WTC11 (cell line): Measurements from ENCODE around the gene TERT. TPM values are rescaled to one million over a fixed set of nuclear protein-coding genes. Genes with fewer than 3 reads are reported as not detected.
A peak's percentile ranks its signal among the peaks of the same experiment; 100 is the strongest.

ENCODE experiments used
- CREB1 ChIP-seq: sonication (generic); formaldehyde crosslinking; IDR thresholded peaks from 2 replicates; pipeline ENCODE4 v1.8.0; 2023; ENCODE audit warnings: mild to moderate bottlenecking, missing genetic modification reagents
- ELF4 ChIP-seq: sonication (generic); formaldehyde crosslinking; IDR thresholded peaks from 2 replicates; pipeline ENCODE4 v1.8.1; 2022; ENCODE audit warnings: low read depth, mild to moderate bottlenecking, moderate library complexity, missing genetic modification reagents
- GABPB1 ChIP-seq: sonication (generic); formaldehyde crosslinking; IDR thresholded peaks from 2 replicates; pipeline ENCODE4 v1.8.1; 2023; ENCODE audit warnings: mild to moderate bottlenecking, missing genetic modification reagents
- GTF2I ChIP-seq: fragments of 250-450 bp; sonication (Bioruptor Pico); conservative IDR thresholded peaks from 2 replicates; pipeline ENCODE4 v1.4.0; 2021; ENCODE audit warnings: mild to moderate bottlenecking
- IRF2 ChIP-seq: sonication (generic); formaldehyde crosslinking; IDR thresholded peaks from 2 replicates; pipeline ENCODE4 v1.8.0; 2022; ENCODE audit warnings: low read depth, missing genetic modification reagents, borderline replicate concordance
- JUN ChIP-seq: sonication (generic); formaldehyde crosslinking; IDR thresholded peaks from 2 replicates; pipeline ENCODE4 v1.8.0; 2023; ENCODE audit warnings: mild to moderate bottlenecking, missing genetic modification reagents
- KAT7 ChIP-seq: sonication (generic); formaldehyde crosslinking; IDR thresholded peaks from 2 replicates; pipeline ENCODE4 v1.8.1; 2023; ENCODE audit warnings: missing genetic modification reagents, mild to moderate bottlenecking, borderline replicate concordance
- NFATC4 ChIP-seq: fragments of 250-450 bp; sonication (Bioruptor Pico); IDR thresholded peaks from 2 replicates; pipeline ENCODE4 v1.9.0; 2021; ENCODE audit warnings: mild to moderate bottlenecking
- TCF7 ChIP-seq: sonication (generic); formaldehyde crosslinking; IDR thresholded peaks from 2 replicates; pipeline ENCODE4 v1.8.0; 2022; ENCODE audit warnings: mild to moderate bottlenecking, low read depth, missing genetic modification reagents, moderate library complexity
- ZNF263 ChIP-seq: sonication (generic); formaldehyde crosslinking; IDR thresholded peaks from 2 replicates; pipeline ENCODE4 v1.8.1; 2022; ENCODE audit warnings: low read depth, mild to moderate bottlenecking, moderate library complexity, missing genetic modification reagents
- ZNF396 ChIP-seq: fragments of 250-450 bp; sonication (Bioruptor Pico); IDR thresholded peaks from 2 replicates; pipeline ENCODE4 v1.8.0; 2021; ENCODE audit warnings: mild to moderate bottlenecking, moderate library complexity, borderline replicate concordance
- ZNF423 ChIP-seq: fragments of 250-450 bp; sonication (Bioruptor Pico); IDR thresholded peaks from 2 replicates; pipeline ENCODE4 v2.1.2; 2022; ENCODE audit warnings: mild to moderate bottlenecking, moderate library complexity
- ZNF671 ChIP-seq: fragments of 250-450 bp; sonication (Bioruptor Pico); IDR thresholded peaks from 2 replicates; pipeline ENCODE4 v1.8.0; 2021; ENCODE audit warnings: mild to moderate bottlenecking
- total RNA-seq: library from RNA; stranded (reverse); gene quantifications from 3 replicates; pipeline ENCODE4 v1.2.3, GENCODE V29; 2021
- TF ChIP-seq, protein P1 (sequence below): sonication (generic); formaldehyde crosslinking; IDR thresholded peaks from 2 replicates; pipeline ENCODE4 v1.8.0; 2023; ENCODE audit warnings: missing genetic modification reagents, mild to moderate bottlenecking, borderline replicate concordance
- TF ChIP-seq, protein P2 (sequence below): sonication (generic); formaldehyde crosslinking; IDR thresholded peaks from 2 replicates; pipeline ENCODE4 v1.8.1; 2022; ENCODE audit warnings: missing genetic modification reagents, borderline replicate concordance
- TF ChIP-seq, protein P3 (sequence below): sonication (generic); formaldehyde crosslinking; IDR thresholded peaks from 2 replicates; pipeline ENCODE4 v1.8.0; 2022; ENCODE audit warnings: mild to moderate bottlenecking, missing genetic modification reagents
- TF ChIP-seq, protein P4 (sequence below): sonication (generic); formaldehyde crosslinking; IDR thresholded peaks from 2 replicates; pipeline ENCODE4 v1.8.1; 2023; ENCODE audit warnings: mild to moderate bottlenecking, missing genetic modification reagents, borderline replicate concordance
- TF ChIP-seq, protein P5 (sequence below): sonication (generic); formaldehyde crosslinking; conservative IDR thresholded peaks from 2 replicates; pipeline ENCODE4 v1.8.1; 2022; ENCODE audit warnings: mild to moderate bottlenecking, missing genetic modification reagents
- TF ChIP-seq, protein P6 (sequence below): fragments of 250-450 bp; sonication (Bioruptor Pico); IDR thresholded peaks from 2 replicates; pipeline ENCODE4 v1.9.0; 2021; ENCODE audit warnings: mild to moderate bottlenecking
- TF ChIP-seq, protein P7 (sequence below): sonication (generic); formaldehyde crosslinking; IDR thresholded peaks from 2 replicates; pipeline ENCODE4 v1.8.1; 2023; ENCODE audit warnings: mild to moderate bottlenecking, missing genetic modification reagents, moderate library complexity
- TF ChIP-seq, protein P8 (sequence below): fragments of 250-450 bp; sonication (Bioruptor Pico); IDR thresholded peaks from 2 replicates; pipeline ENCODE4 v1.9.0; 2021; ENCODE audit warnings: mild to moderate bottlenecking

Gene TERT
- total RNA-seq, 1 experiment from 2014 or later: 42.9 TPM

DNA sequence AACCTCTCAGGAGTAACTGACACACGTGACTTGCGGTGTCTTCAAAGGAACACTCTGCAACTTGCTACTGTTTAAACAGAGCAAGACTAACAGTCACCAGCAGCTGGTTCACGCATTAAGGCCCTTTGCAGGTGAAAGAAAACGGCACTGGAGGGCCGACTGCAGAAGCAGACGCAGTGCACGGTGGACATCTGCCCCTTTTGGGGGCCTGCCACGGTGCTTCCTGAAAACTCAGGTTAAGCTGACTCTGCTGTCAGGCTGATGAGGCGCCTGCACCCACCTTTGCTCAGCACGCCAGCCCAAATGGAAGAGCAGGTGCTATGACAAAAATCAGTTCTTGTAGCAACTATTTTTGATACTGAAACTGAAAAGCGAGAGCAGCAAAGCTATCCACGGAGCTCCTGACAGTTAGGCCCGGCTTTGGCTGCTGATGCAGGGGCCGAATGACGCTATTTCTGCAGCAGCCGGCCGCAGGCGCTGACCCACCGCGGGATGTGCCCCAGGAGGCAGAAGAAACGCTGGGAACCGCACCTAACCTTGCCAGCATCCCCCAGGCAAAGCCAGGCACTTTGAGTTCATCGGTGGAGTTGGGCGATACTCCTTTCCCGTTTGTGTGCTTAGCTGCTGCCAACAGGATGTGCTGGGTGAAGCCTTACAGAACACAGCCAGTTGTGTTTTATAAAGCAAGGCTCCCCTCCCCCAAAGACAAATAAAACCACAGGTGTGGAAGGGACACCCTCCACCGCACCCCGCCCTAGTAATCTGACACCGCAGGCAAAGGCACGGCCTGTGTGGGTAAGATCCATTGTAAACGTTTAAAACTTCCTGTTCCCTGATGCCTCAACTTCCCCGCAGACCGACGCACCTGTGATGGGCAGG lies 21.1 kb upstream of the TERT start (continued):
- TF ChIP-seq, protein P1, sequence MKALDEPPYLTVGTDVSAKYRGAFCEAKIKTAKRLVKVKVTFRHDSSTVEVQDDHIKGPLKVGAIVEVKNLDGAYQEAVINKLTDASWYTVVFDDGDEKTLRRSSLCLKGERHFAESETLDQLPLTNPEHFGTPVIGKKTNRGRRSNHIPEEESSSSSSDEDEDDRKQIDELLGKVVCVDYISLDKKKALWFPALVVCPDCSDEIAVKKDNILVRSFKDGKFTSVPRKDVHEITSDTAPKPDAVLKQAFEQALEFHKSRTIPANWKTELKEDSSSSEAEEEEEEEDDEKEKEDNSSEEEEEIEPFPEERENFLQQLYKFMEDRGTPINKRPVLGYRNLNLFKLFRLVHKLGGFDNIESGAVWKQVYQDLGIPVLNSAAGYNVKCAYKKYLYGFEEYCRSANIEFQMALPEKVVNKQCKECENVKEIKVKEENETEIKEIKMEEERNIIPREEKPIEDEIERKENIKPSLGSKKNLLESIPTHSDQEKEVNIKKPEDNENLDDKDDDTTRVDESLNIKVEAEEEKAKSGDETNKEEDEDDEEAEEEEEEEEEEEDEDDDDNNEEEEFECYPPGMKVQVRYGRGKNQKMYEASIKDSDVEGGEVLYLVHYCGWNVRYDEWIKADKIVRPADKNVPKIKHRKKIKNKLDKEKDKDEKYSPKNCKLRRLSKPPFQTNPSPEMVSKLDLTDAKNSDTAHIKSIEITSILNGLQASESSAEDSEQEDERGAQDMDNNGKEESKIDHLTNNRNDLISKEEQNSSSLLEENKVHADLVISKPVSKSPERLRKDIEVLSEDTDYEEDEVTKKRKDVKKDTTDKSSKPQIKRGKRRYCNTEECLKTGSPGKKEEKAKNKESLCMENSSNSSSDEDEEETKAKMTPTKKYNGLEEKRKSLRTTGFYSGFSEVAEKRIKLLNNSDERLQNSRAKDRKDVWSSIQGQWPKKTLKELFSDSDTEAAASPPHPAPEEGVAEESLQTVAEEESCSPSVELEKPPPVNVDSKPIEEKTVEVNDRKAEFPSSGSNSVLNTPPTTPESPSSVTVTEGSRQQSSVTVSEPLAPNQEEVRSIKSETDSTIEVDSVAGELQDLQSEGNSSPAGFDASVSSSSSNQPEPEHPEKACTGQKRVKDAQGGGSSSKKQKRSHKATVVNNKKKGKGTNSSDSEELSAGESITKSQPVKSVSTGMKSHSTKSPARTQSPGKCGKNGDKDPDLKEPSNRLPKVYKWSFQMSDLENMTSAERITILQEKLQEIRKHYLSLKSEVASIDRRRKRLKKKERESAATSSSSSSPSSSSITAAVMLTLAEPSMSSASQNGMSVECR (CRISPR knock-in tag): 0 out of 2 replicates have a peak, but pooled peaks have one; percentile 22
- no peak for TF ChIP-seq ZNF671 (CRISPR knock-in tag)
- TF ChIP-seq NFATC4 (CRISPR knock-in tag): no peak
- 0 out of 2 replicates have a peak, but pooled peaks have one; percentile 2 for TF ChIP-seq ZNF423 (CRISPR knock-in tag)
- TF ChIP-seq, protein P2, sequence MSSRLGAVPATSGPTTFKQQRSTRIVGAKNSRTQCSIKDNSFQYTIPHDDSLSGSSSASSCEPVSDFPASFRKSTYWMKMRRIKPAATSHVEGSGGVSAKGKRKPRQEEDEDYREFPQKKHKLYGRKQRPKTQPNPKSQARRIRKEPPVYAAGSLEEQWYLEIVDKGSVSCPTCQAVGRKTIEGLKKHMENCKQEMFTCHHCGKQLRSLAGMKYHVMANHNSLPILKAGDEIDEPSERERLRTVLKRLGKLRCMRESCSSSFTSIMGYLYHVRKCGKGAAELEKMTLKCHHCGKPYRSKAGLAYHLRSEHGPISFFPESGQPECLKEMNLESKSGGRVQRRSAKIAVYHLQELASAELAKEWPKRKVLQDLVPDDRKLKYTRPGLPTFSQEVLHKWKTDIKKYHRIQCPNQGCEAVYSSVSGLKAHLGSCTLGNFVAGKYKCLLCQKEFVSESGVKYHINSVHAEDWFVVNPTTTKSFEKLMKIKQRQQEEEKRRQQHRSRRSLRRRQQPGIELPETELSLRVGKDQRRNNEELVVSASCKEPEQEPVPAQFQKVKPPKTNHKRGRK (CRISPR knock-in tag): no peak
- TF ChIP-seq, protein P3, sequence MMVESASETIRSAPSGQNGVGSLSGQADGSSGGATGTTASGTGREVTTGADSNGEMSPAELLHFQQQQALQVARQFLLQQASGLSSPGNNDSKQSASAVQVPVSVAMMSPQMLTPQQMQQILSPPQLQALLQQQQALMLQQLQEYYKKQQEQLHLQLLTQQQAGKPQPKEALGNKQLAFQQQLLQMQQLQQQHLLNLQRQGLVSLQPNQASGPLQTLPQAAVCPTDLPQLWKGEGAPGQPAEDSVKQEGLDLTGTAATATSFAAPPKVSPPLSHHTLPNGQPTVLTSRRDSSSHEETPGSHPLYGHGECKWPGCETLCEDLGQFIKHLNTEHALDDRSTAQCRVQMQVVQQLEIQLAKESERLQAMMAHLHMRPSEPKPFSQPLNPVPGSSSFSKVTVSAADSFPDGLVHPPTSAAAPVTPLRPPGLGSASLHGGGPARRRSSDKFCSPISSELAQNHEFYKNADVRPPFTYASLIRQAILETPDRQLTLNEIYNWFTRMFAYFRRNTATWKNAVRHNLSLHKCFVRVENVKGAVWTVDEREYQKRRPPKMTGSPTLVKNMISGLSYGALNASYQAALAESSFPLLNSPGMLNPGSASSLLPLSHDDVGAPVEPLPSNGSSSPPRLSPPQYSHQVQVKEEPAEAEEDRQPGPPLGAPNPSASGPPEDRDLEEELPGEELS (CRISPR knock-in tag): peak; percentile 31; the same call in 1 of the 2 replicates
- TF ChIP-seq CREB1 (CRISPR knock-in tag): 0 out of 2 replicates have a peak, but pooled peaks have one; percentile 23
- no peak for TF ChIP-seq ELF4 (CRISPR knock-in tag)
- TF ChIP-seq, protein P4, sequence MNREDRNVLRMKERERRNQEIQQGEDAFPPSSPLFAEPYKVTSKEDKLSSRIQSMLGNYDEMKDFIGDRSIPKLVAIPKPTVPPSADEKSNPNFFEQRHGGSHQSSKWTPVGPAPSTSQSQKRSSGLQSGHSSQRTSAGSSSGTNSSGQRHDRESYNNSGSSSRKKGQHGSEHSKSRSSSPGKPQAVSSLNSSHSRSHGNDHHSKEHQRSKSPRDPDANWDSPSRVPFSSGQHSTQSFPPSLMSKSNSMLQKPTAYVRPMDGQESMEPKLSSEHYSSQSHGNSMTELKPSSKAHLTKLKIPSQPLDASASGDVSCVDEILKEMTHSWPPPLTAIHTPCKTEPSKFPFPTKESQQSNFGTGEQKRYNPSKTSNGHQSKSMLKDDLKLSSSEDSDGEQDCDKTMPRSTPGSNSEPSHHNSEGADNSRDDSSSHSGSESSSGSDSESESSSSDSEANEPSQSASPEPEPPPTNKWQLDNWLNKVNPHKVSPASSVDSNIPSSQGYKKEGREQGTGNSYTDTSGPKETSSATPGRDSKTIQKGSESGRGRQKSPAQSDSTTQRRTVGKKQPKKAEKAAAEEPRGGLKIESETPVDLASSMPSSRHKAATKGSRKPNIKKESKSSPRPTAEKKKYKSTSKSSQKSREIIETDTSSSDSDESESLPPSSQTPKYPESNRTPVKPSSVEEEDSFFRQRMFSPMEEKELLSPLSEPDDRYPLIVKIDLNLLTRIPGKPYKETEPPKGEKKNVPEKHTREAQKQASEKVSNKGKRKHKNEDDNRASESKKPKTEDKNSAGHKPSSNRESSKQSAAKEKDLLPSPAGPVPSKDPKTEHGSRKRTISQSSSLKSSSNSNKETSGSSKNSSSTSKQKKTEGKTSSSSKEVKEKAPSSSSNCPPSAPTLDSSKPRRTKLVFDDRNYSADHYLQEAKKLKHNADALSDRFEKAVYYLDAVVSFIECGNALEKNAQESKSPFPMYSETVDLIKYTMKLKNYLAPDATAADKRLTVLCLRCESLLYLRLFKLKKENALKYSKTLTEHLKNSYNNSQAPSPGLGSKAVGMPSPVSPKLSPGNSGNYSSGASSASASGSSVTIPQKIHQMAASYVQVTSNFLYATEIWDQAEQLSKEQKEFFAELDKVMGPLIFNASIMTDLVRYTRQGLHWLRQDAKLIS (CRISPR knock-in tag): no peak
- no peak for TF ChIP-seq KAT7
- TF ChIP-seq, protein P5, sequence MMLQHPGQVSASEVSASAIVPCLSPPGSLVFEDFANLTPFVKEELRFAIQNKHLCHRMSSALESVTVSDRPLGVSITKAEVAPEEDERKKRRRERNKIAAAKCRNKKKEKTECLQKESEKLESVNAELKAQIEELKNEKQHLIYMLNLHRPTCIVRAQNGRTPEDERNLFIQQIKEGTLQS (CRISPR knock-in tag): no peak
- TF ChIP-seq IRF2 (CRISPR knock-in tag): no peak
- TF ChIP-seq, protein P6, sequence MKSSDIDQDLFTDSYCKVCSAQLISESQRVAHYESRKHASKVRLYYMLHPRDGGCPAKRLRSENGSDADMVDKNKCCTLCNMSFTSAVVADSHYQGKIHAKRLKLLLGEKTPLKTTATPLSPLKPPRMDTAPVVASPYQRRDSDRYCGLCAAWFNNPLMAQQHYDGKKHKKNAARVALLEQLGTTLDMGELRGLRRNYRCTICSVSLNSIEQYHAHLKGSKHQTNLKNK: no peak
- TF ChIP-seq, protein P7, sequence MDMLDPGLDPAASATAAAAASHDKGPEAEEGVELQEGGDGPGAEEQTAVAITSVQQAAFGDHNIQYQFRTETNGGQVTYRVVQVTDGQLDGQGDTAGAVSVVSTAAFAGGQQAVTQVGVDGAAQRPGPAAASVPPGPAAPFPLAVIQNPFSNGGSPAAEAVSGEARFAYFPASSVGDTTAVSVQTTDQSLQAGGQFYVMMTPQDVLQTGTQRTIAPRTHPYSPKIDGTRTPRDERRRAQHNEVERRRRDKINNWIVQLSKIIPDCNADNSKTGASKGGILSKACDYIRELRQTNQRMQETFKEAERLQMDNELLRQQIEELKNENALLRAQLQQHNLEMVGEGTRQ (CRISPR knock-in tag): peak; percentile 75; the same call in 1 of the 2 replicates
- TF ChIP-seq TCF7: no peak
- TF ChIP-seq GABPB1 (CRISPR knock-in tag): no peak
- TF ChIP-seq ZNF263: no peak
- TF ChIP-seq, protein P8, sequence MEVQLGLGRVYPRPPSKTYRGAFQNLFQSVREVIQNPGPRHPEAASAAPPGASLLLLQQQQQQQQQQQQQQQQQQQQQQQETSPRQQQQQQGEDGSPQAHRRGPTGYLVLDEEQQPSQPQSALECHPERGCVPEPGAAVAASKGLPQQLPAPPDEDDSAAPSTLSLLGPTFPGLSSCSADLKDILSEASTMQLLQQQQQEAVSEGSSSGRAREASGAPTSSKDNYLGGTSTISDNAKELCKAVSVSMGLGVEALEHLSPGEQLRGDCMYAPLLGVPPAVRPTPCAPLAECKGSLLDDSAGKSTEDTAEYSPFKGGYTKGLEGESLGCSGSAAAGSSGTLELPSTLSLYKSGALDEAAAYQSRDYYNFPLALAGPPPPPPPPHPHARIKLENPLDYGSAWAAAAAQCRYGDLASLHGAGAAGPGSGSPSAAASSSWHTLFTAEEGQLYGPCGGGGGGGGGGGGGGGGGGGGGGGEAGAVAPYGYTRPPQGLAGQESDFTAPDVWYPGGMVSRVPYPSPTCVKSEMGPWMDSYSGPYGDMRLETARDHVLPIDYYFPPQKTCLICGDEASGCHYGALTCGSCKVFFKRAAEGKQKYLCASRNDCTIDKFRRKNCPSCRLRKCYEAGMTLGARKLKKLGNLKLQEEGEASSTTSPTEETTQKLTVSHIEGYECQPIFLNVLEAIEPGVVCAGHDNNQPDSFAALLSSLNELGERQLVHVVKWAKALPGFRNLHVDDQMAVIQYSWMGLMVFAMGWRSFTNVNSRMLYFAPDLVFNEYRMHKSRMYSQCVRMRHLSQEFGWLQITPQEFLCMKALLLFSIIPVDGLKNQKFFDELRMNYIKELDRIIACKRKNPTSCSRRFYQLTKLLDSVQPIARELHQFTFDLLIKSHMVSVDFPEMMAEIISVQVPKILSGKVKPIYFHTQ: no peak
- TF ChIP-seq ZNF396 (CRISPR knock-in tag): no peak
- TF ChIP-seq JUN (CRISPR knock-in tag): no peak
- no peak for TF ChIP-seq GTF2I (CRISPR knock-in tag)
